WI38 (cell line): Measurements from ENCODE around the gene TMEM269.
"Not testable (repeated sequence)": the region's sequence is repeated elsewhere in the genome, so short reads cannot be mapped to it uniquely, and the experiment has no call there.

Experiments
- H3K4me3 ChIP-seq: 2 replicates; pipeline ENCODE4 v1.5.1; 2011; ENCODE audit warnings: low read depth, mild to moderate bottlenecking, control low read depth, low read length
- TF ChIP-seq, protein P1 (sequence below): IDR thresholded peaks from 2 replicates; pipeline ENCODE4 v1.5.1; 2012; ENCODE audit warnings: low read depth, mild to moderate bottlenecking, control low read depth, low read length

The TMEM269 gene

GRCh38 chr1:42797414-42797813 lies 12.6 kb downstream of the TMEM269 start:
- TF ChIP-seq, protein P1, sequence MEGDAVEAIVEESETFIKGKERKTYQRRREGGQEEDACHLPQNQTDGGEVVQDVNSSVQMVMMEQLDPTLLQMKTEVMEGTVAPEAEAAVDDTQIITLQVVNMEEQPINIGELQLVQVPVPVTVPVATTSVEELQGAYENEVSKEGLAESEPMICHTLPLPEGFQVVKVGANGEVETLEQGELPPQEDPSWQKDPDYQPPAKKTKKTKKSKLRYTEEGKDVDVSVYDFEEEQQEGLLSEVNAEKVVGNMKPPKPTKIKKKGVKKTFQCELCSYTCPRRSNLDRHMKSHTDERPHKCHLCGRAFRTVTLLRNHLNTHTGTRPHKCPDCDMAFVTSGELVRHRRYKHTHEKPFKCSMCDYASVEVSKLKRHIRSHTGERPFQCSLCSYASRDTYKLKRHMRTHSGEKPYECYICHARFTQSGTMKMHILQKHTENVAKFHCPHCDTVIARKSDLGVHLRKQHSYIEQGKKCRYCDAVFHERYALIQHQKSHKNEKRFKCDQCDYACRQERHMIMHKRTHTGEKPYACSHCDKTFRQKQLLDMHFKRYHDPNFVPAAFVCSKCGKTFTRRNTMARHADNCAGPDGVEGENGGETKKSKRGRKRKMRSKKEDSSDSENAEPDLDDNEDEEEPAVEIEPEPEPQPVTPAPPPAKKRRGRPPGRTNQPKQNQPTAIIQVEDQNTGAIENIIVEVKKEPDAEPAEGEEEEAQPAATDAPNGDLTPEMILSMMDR: no peak
- H3K4me3 ChIP-seq: no peak overlapping the region

GRCh38 chr1:42797979-42798378 lies 13.2 kb downstream of the TMEM269 start:
- TF ChIP-seq, protein P1: no peak
- H3K4me3 ChIP-seq: no peak overlapping the region

- no peak overlapping the region for H3K4me3 ChIP-seq
- TF ChIP-seq, protein P1: no peak
Observed at GRCh38 chr1:42801832-42802473, 17.2 kb downstream of the TMEM269 start.

DNA sequence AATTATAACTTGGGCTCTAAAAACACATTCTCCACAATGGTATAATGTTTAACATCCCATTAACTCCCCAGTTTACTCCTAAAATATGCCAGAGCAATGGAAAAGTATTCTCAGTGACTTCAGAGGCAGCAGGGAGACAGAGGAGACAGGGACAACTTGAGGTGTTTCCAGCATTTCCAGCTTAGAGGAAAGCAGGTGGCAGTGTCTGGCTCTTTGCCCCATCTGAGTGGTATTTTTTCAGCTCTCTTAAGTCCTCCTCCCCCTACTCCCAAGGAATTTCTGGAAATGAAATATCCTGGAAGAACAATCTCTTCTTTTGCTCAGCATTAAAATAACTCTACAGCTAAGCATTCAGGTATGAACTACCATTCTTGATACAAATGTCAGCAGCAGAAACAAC lies 21.4 kb downstream of the TMEM269 start:
- no peak overlapping the region for H3K4me3 ChIP-seq
- TF ChIP-seq, protein P1: no peak

DNA sequence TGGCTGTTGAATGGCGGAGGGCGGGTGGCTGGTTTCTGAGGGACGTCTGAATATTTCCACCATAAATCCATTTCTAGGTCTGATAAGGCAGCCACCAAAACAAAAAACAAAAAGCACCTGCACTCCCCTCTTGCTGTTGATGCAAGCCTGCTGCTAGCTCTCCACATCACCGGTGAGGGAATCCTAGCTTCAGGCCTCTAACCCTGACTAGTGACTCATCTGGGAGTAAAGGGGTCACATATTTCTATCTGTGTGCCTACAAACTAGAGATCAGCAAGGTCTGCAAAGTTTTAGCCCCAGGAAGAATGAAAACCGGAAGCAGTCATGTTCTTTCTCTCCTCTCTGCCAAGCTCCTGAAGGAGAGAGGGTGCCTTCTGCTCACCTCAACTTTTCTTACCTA lies 21.8 kb downstream of the TMEM269 start:
- TF ChIP-seq, protein P1: no peak

DNA sequence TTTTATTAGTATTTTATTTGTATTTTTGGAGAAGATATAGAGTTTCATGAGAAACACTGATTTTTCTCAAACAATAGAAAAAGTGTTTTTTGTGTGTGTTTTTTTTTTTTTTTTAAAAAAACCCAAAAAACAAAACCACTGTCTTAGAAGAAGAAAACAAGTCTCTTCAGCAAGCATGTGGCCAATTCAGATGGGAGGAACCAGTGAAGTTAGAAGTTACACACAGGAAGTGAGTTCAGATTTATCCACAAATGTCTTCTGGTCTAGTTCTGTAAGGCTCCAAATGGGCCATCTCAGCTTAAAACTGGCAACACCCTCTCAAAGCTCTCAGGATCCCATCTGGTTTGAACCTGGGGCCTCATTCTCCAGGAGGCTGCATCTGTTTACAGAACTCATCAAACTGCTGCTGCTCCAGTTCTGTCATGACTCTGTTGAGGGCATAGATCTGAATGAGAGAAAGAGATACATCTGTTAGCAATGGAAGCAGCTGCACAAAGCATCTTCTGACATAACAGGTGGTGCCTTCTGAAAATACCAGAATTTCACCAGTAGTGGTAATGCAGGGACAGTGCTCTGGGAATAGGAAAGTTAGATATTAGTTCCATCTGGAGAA lies 22.4 kb downstream of the TMEM269 start:
- TF ChIP-seq, protein P1: no peak
- no peak overlapping the region for H3K4me3 ChIP-seq

More for the DNA sequence above, 21.8 kb downstream of the TMEM269 start:
- no peak overlapping the region for H3K4me3 ChIP-seq

- H3K4me3 ChIP-seq: not testable (repeated sequence)
Observed at GRCh38 chr1:42814815-42815214, 30.0 kb downstream of the TMEM269 start.
